ENCODE data around the gene S100A9. TPM values are rescaled to one million over a fixed set of nuclear protein-coding genes. Genes with fewer than 3 reads are reported as not detected.

The S100A9 gene
- total and polyA plus RNA-seq, 2 of the 4 experiments (the other 2 are of a cell fraction): not detected

DNA sequence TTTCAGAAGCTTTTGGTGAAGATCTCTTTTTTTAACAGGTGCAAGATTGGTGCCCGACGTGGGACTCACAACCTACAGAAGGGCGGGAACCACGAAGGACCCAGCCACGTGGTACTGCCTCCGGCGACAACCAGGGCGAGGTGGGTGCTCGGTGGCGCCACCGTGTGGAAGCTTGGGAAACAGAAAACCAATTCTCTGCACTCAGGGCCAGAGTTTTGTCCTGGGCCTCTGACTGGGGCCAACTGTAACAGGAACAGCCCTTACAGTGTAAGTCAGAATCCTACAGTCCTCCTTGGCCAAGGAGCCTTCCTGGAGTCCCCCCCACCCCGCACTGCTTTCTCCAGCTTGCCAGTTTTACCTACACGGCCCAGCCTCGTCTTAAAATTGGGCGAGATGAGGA, 47.1 kb downstream of the S100A9 start:
- CTCF ChIA-PET: interaction anchor here (0.6 kb wide), 1 partner anchor 68 kb away, joined by 3 read pairs; no protein-coding TSS in a partner anchor

More for the DNA sequence above, 47.1 kb downstream of the S100A9 start:
- H3K4me1 ChIP-seq (ENCODE audit: control insufficient read depth, insufficient read depth, low read length): no peaks in the 10 kb centered on the region
- dilution Hi-C loops (cut with HindIII; ENCODE audit: low sequenced_read_pairs, unreplicated experiment): no loop called here
- DNase-seq: no peak
- H2AFZ ChIP-seq (replicated peaks; ENCODE audit: low read length, poor library complexity): no peak overlapping the region
- H2AK9ac ChIP-seq (replicated peaks; ENCODE audit: low read depth, low read length, poor library complexity): no peak overlapping the region
- no peak for ATAC-seq (ENCODE audit: low read depth)
- H2AK5ac ChIP-seq (ENCODE audit: low read depth, low read length): no peak overlapping the region
- no peak overlapping the region for H3K4me3 ChIP-seq (ENCODE audit: insufficient read depth, low read depth, low read length)
- H3K27ac ChIP-seq (ENCODE audit: insufficient read depth, low read length): no peak overlapping the region
- no peak overlapping the region for H2BK15ac ChIP-seq (ENCODE audit: low read depth, low read length)
- no peaks in the 10 kb centered on the region for H3K9me1 ChIP-seq (ENCODE audit: insufficient read depth, low read length)
- H3K36me3 ChIP-seq (ENCODE audit: control insufficient read depth, insufficient read depth, low read length): no peaks in the 10 kb centered on the region
- H4K91ac ChIP-seq (ENCODE audit: insufficient read depth, low read depth, low read length): no peak overlapping the region
- H2BK20ac ChIP-seq (ENCODE audit: low read depth, low read length): no peak overlapping the region
- no peak overlapping the region for H3K56ac ChIP-seq (ENCODE audit: extremely low read depth, insufficient read depth, low read length)
- H3K4ac ChIP-seq (ENCODE audit: low read depth, low read length): no peak overlapping the region
- no peak overlapping the region for H3K9ac ChIP-seq (ENCODE audit: low read depth, low read length)
- H3K23ac ChIP-seq (ENCODE audit: low read depth, low read length): no peak overlapping the region
- H3K27me3 ChIP-seq (ENCODE audit: control insufficient read depth, insufficient read depth, low read length): peaks cover 4% of the 10 kb centered on the region; the same call in 1 of the 2 replicates
- no TSS peak for BruUV-seq (replicated peaks)
- H3K14ac ChIP-seq (replicated peaks; ENCODE audit: low read depth, low read length): no peak overlapping the region
- H3K79me1 ChIP-seq (ENCODE audit: low read depth in 1 of 2, low read length in 2 of 2): no peaks in the 10 kb centered on the region
- 30% methylated on average over 2 of the region's 15 CpGs; no CpG with 5 or more reads in 1 of the 2 experiments for WGBS, 2 experiments (ENCODE audit: extremely low coverage in 2 of 2, insufficient read length in 1 of 2)
- H2BK5ac ChIP-seq (ENCODE audit: low read depth, low read length, poor library complexity, severe bottlenecking): no peak overlapping the region
- no peak overlapping the region for H3K18ac ChIP-seq (ENCODE audit: low read depth, low read length)
- H2BK120ac ChIP-seq (ENCODE audit: low read depth, low read length): no peak overlapping the region
- in situ Hi-C loops (cut with MboI; ENCODE audit: low sequenced_read_pairs): no loop called here
- intact Hi-C loops (cut with micrococcal nuclease): no loop called here
- no peak overlapping the region for H4K8ac ChIP-seq (ENCODE audit: low read depth in 2 of 2, low read length in 2 of 2)
- POLR2A ChIA-PET (ENCODE audit: unreplicated experiment): no interaction called here
- H4K20me1 ChIP-seq (ENCODE audit: insufficient read depth, low read length): no peaks in the 10 kb centered on the region
- H3K9me3 ChIP-seq (ENCODE audit: control insufficient read depth, insufficient read depth, low read length): no peaks in the 10 kb centered on the region
- H3K4me2 ChIP-seq (ENCODE audit: low read depth, low read length): no peak overlapping the region
- no peak overlapping the region for H4K5ac ChIP-seq (ENCODE audit: low read depth, low read length)
- TF ChIP-seq SMC3 (IDR thresholded peaks at IDR 0.05; ENCODE audit: low read depth, low read length): no peak
- TF ChIP-seq, protein P1, sequence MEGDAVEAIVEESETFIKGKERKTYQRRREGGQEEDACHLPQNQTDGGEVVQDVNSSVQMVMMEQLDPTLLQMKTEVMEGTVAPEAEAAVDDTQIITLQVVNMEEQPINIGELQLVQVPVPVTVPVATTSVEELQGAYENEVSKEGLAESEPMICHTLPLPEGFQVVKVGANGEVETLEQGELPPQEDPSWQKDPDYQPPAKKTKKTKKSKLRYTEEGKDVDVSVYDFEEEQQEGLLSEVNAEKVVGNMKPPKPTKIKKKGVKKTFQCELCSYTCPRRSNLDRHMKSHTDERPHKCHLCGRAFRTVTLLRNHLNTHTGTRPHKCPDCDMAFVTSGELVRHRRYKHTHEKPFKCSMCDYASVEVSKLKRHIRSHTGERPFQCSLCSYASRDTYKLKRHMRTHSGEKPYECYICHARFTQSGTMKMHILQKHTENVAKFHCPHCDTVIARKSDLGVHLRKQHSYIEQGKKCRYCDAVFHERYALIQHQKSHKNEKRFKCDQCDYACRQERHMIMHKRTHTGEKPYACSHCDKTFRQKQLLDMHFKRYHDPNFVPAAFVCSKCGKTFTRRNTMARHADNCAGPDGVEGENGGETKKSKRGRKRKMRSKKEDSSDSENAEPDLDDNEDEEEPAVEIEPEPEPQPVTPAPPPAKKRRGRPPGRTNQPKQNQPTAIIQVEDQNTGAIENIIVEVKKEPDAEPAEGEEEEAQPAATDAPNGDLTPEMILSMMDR (conservative IDR thresholded peaks at IDR 0.05; ENCODE audit: low read depth, low read length): peak; percentile 17; the same call in 1 of the 2 replicates
- TF ChIP-seq, protein P2, sequence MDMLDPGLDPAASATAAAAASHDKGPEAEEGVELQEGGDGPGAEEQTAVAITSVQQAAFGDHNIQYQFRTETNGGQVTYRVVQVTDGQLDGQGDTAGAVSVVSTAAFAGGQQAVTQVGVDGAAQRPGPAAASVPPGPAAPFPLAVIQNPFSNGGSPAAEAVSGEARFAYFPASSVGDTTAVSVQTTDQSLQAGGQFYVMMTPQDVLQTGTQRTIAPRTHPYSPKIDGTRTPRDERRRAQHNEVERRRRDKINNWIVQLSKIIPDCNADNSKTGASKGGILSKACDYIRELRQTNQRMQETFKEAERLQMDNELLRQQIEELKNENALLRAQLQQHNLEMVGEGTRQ (IDR thresholded peaks at IDR 0.05; ENCODE audit: low read depth, low read length): 0 out of 2 replicates have a peak, but pooled peaks have one; percentile 5
